Activated naive CD8-positive, alpha-beta T cell treated with anti-CD3 and anti-CD28 coated beads, Interleukin-2, amount 50 U/mL, for 16 hours (primary cell): Measurements from ENCODE around the gene MEG3.

Source experiments
- DNase-seq: peaks from one replicate; pipeline ENCODE4 v3.0.0-alpha.2; 2020; ENCODE audit warnings: low read depth, low spot score

Gene MEG3

DNA sequence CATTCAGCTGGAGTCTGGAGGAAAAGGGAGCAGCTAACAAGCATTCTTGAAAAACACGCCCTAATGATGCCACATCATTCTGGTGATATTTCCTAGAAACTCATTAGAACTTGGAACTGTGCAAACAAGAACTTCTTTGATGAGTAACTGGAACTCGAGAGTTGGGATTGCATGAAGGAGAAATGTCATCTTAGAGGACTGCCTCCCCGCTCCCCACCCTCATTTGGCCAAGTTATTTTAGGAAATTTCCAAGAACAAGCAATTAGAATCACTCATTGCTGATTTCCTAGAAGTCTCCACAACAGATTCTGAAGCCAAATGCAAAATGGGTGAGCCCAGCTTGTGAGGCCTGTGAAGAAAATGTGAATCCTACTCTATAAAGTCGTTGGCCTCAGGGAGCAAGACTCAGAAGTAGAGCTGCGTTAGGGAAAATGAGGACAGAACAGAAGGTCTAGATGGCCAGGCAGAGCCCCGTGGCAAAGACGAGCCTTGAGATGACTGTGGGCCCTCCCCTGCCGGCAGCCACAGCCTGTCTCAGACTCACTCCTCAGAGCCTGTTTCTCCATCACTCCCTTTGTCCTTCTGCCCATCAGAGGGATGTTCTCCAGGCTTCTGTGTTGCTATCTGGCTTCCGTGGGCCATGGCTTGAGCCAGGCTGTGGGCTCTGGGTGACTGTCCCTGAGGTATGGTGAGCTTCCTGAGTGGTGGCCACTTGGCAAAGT is 39.2 kb downstream of the MEG3 start:
- DNase-seq = no peak

- no peak for DNase-seq
Measured at GRCh38 chr14:100865682-100866591, 40.0 kb downstream of the MEG3 start.

GRCh38 chr14:100866666-100867630 is 41.0 kb downstream of the MEG3 start:
- DNase-seq = no peak

- no peak for DNase-seq
Measured at GRCh38 chr14:100867631-100868315, 41.9 kb downstream of the MEG3 start.

- no peak for DNase-seq
Measured at GRCh38 chr14:100868621-100869370, 42.9 kb downstream of the MEG3 start.

DNA sequence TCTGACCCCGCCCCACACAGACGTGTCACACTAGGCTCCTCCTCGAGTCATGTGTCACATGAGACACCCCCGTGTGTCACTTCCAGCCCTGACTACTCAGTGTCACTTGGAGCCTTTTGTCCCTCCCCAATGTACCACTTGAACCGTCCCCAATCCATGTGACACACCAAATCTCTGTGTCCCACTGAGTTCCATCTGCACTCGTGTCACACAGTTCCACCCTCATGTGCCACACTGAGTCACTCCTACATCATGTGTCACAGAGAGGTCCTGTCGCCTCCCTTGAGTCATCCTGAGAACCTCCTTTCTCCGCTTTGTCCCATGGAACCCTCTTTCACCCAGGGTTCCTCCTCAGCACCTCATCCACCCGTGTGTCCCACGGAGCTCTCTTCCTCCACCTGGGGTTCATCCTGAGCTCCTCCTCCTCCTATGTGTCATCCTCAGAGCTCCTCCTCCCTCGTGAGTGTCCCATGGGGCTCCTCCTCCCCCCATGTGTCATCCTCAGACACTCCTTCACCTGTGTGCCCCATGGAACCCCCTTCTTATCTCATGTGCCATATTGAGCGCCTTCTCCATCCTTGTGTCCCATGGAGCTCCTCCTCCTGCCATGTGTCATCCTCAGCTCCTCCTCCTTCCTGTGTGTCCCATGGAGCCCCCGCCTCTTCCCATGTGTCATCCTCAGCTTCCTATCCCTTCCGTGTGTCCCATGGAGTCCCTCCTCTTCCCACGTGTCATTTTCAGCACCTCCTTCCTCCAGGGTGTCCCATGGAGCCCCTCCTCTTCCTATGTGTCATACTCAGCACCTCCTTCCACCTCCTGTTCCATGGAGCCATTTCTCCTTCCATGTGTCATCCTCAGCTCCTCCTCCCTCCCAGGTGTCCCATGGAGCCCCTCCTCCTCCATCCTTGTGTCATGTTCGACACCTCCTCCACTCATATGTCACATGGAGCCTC is 45.6 kb downstream of the MEG3 start:
- no peak for DNase-seq

- DNase-seq = no peak
Measured at GRCh38 chr14:100872259-100873095, 46.6 kb downstream of the MEG3 start.

DNA sequence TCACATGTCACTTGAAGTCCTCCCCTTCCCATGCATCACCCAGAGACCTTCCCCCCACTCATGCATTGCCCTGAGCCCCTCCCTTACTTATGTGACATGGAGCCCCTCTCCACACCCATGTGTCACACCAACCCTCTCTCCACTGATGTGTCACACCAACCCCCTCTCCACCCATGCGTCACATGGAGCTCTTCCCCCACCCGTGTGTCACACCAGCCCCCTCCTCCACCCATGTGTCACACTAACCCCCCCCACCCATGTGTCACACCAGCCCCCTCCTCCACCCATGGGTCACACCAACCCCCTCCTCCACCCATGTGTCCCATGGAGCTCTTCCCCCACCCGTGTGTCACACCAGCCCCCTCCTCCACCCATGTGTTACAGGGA is 47.2 kb downstream of the MEG3 start:
- DNase-seq = no peak

DNA sequence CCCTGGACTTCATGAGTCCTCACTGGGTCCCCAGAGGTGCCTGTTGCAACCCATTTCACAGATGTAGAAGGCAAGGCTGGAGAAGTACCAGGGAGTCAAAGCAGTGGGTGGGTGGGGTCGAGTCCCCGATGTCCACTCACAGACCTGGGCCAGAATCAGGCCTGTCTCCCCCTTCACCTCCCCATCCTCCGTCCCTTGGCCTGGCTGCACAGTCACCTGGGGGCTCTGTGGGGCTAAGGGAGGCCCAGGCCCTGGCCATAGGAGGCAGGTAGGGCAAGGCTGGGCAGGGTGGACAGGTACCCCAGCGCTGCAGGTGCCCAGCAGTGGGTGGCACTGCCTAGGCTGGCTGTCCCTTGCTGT is 48.1 kb downstream of the MEG3 start:
- DNase-seq = no peak

DNA sequence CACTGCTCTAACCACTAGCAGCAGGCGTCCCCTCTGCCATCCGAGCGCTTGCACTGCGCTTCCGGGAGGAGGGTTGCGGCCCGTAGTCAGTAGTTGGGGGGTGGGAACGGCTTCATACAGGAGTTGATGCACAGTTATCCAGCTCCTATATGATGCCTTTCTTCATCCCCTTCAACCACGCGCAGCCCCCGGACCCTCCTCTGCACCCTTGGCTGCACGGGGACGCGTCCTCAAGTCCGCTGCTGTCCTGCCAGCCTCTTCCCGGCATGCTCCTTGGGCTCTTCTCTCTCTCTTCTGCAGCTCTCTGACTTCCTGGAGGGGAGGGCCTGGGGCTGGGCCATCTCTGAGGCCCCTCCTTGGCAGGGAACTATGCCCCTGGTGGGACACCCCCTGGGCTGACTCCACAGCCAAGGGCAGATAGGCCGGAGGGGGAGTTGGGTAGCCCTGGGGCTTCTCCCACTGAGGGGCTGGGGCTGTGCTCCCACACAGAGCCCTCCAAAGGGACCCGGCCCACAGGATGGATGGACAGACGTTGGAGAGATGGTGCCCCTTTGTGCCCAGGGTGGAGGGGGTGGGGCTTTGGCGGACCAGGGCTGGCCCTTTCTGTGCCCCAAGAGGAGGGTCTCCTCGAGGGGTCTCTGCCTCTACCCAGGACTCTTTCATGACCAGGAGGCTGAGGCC is 48.6 kb downstream of the MEG3 start:
- DNase-seq = no peak

GRCh38 chr14:100875126-100875525 is 49.2 kb downstream of the MEG3 start:
- DNase-seq = no peak

DNA sequence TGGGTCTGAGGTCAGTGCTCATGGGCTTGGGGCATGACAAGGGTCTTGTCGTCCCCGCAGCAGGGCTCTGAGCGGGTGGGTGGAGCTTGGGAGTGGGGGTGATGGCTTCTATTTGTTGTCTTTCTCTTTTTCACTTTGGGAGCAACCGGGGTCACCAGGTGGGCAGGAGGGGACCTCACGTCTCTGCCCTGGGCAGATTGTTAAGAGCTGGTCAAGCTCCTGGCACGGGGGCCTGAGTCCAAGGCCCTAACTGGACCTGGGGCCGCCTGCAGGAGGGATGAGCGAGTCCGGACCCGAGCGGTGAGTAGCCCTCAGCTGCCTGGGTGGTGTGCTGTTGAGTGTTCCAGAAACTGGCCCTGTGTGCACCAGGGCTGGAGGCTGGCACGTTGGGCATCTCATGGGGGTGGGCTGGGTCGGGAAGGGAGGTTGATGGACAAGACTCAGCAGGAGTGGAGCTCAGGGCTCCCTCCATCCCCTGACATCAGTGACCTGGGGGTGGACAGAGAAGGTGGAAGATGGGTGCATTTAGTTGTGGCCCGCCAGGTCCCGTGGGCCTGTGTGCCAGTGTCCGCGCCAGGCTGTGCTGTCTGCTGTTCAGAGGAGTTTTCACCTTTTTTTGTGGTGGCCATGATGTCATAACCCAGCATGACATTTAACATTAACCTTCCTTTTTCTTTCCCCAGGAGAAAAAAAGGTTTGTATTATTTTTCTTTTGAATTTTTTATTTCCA is 50.1 kb downstream of the MEG3 start:
- no peak for DNase-seq

DNA sequence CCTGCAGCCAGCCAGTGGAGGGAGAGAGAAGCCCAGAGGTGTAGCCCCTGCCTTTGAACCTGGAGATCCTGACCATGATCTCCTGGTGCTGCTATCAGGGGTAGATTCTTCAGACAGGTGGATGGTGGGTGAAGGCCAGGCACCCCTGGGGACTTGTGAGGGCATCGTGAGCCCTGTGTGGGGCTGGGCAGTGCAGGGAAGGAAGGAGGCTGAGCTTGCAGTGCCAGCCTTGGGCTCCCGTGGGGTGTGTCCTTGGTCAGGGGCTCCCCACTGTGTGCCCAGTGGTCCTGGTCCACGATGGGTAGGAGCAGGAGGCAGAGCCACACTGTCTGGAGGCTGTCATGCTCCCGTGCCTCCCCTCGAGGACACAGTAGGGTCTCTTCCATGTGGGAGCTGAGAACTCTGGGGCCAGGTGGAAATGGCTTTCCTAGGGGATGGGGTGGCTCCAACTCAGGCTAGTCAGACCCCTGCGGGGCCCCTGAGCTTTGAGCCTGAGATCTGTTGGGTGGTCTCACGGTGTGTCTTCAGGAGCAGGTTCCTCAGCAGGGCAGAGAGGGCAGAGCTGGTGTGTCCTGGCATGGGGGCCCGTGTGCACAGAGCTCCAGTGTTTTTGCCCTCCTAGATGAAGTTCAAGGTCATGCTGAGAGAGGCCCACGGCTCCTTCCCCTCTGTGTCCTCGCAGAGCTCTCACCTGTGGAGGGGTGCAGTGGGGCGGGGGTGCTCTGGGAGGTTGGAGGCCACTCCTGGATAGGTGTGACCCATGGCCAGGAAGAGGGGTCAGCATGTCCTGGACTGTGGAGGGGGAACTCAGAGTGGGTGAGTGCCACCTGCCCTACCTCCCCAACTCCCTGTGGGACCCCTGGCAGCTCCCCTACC is 52.6 kb downstream of the MEG3 start:
- DNase-seq = no peak

DNA sequence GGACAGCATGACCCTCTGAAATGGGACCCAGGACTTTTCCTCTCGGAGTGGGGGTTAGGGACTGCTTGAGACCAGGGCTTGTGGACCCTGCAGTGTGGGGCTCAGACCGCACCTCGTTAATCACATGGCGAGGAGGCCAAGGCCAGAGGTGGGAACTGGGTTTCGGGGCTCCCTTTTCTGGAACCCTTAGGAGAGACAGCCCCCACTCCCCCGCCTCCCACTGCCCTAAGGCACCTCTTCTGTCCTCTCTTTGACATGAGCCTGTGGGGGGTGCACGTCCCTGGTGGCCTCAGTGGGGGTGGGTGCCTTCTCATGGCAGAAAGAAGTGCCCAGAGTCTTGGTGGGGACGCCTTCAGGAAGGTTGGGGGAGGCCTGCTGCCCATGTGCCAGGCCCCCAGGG is 53.3 kb downstream of the MEG3 start:
- DNase-seq = no peak

DNA sequence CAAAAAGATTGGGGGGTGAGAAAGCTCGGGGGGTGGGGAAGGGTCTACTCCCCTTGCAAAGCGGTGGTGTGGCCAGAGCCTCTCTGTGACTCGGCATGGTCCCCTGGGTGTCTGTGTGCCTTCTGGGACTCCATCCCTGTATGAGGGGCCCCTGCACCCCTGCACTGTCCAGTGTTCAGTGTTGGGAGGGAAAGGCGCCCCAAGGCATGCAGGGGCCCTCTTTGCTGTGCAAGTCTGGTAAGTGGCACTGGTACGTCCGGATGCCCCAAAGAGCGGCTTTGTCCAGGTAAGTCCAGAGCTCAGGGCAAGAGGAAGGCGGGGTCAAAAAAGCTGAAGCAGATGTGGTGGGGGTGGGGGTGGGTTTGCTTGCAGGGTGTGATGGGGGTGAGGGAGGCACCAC is 53.9 kb downstream of the MEG3 start:
- no peak for DNase-seq
